Myometrial cell (primary cell): ENCODE data around the gene BCL11B. TPM values are rescaled to one million over a fixed set of nuclear protein-coding genes. Genes with fewer than 3 reads are reported as not detected.

ENCODE experiments used
- total RNA-seq: library from RNA; depleted of rRNA; stranded (reverse); fragments of >200 nt; gene quantifications from 2 replicates; pipeline ENCODE4 v1.2.3, GENCODE V29; 2015

BCL11B gene
- under 0.01 TPM in 1 of 2 replicates, not detected in the other for total RNA-seq

DNA sequence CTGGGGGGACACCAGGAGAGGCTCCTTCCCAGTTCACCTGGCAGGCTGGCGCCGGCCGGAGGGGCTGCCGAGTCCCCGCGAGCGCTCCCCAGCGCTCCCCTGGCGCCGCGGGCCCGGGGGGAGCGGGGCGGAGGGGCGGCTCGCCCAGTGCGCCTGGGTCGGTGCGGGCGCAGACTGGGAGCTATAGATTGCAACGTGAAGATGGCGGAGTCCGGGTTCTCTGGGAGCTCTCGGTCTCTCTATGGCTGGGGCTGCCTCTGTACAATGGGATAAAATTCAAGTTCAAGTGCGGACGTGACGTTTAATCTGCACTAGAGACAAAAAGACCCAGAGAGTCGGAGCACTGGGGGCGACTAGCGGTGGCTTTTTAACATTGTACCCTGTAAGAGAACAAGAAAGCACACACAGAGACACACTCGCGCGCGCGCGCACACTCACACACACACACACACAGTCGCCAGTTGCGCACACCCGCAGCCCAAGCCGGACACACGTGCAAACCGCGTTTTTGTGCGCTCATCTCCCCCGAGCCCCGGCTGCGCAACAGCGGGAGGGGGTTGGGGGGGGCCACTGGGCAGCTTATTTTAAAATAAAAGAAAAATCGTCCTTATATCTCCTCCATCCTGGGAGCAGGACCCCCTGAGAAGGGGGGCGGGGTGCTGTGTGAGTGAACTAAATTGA is at the start of gene BCL11B:
Gene BCL11B (minus strand): TSS at position 247 of the 681 bp plus-strand sequence. CDS start 979 bp downstream, outside the sequence.

Other genes with a start within 250 kb of the BCL11B start
- gene SETD3, start 208.7 kb upstream of the BCL11B start, total RNA-seq, result 37.5 and 40.8 TPM in 2 replicates
- gene CCNK, start 209.2 kb upstream of the BCL11B start, total RNA-seq, result 9.5 and 17.4 TPM in 2 replicates